GM18526 (cell line): ENCODE measurements around the gene MARCHF3.

Experiments
- POLR2A ChIP-seq: IDR thresholded peaks from 3 replicates; pipeline ENCODE4 v1.6.1; 2011; ENCODE audit not compliant: insufficient read length; ENCODE audit errors: extremely low read depth

Gene MARCHF3

GRCh38 chr5:126896170-126896702 lies 134.1 kb downstream of the MARCHF3 start:
- TF ChIP-seq POLR2A = no peak

GRCh38 chr5:126888175-126888574 lies 142.2 kb downstream of the MARCHF3 start:
- no peak for TF ChIP-seq POLR2A

- TF ChIP-seq POLR2A = no peak
Measured at GRCh38 chr5:126884269-126884819, 146.0 kb downstream of the MARCHF3 start.

GRCh38 chr5:126883564-126884245 lies 146.7 kb downstream of the MARCHF3 start:
- no peak for TF ChIP-seq POLR2A

- TF ChIP-seq POLR2A = no peak
Measured at GRCh38 chr5:126881821-126882600, 148.3 kb downstream of the MARCHF3 start.

- no peak for TF ChIP-seq POLR2A
Measured at GRCh38 chr5:126878634-126879033, 151.7 kb downstream of the MARCHF3 start.

- TF ChIP-seq POLR2A = no peak
Measured at GRCh38 chr5:126878085-126878484, 152.3 kb downstream of the MARCHF3 start.

- TF ChIP-seq POLR2A = no peak
Measured at GRCh38 chr5:126877602-126878001, 152.8 kb downstream of the MARCHF3 start.

- no peak for TF ChIP-seq POLR2A
Measured at GRCh38 chr5:126875303-126875785, 155.0 kb downstream of the MARCHF3 start.

GRCh38 chr5:126872561-126873354 lies 157.6 kb downstream of the MARCHF3 start:
- TF ChIP-seq POLR2A = no peak

- no peak for TF ChIP-seq POLR2A
Measured at GRCh38 chr5:126871441-126871840, 158.9 kb downstream of the MARCHF3 start.

GRCh38 chr5:126869005-126869451 lies 161.3 kb downstream of the MARCHF3 start:
- no peak for TF ChIP-seq POLR2A

GRCh38 chr5:126868338-126869004 lies 161.9 kb downstream of the MARCHF3 start:
- no peak for TF ChIP-seq POLR2A

- TF ChIP-seq POLR2A = no peak
Measured at GRCh38 chr5:126866851-126867636, 163.3 kb downstream of the MARCHF3 start.
